Measurements from ENCODE around the gene C16orf86.
A peak's percentile ranks its signal among the peaks of the same experiment; 100 is the strongest.

The C16orf86 gene

DNA sequence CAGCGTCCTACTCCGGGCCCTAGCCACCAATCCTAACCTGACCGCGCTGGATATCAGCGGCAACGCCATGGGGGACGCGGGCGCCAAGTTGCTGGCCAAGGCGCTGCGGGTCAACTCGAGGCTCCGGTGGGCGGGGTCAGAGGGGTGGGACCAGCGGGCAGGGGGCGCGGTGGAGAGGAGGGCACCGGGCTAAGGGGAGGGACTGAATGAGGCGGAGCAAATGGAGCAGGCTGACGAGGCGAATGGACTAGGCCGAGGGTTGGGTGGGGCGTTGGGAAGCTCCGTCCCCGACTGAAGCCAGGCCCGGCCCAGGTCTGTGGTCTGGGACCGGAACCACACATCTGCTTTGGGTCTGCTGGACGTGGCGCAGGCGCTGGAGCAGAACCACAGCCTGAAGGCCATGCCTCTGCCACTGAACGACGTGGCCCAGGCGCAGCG lies 17.1 kb upstream of the C16orf86 start:
- no peaks in the 10 kb centered on the region for H3K27me3 Mint-ChIP-seq
- ATAC-seq (replicated peaks) (no peak), DNase-seq (no peak)
- H3K27ac Mint-ChIP-seq, result no peak overlapping the region
- H3K4me1 Mint-ChIP-seq, result peaks cover 9 to 29% of the 10 kb centered on the region in 2 donors
- H3K36me3 Mint-ChIP-seq, result peaks cover 29 to 45% of the 10 kb centered on the region in 2 donors
- no peak overlapping the region for H3K4me3 Mint-ChIP-seq
- no peaks in the 10 kb centered on the region for H3K9me3 Mint-ChIP-seq

- H3K4me3 Mint-ChIP-seq, result no peak overlapping the region
- ATAC-seq (replicated peaks), result no peak
- H3K36me3 Mint-ChIP-seq, result peaks cover 32 to 47% of the 10 kb centered on the region in 2 donors
- H3K9me3 Mint-ChIP-seq, result no peaks in the 10 kb centered on the region
- DNase-seq, result no peak
- peaks cover 8 to 30% of the 10 kb centered on the region in 2 donors for H3K4me1 Mint-ChIP-seq
- H3K27ac Mint-ChIP-seq, result no peak overlapping the region
- no peaks in the 10 kb centered on the region for H3K27me3 Mint-ChIP-seq
Observed at GRCh38 chr16:67650023-67650422, 16.6 kb upstream of the C16orf86 start.

DNA sequence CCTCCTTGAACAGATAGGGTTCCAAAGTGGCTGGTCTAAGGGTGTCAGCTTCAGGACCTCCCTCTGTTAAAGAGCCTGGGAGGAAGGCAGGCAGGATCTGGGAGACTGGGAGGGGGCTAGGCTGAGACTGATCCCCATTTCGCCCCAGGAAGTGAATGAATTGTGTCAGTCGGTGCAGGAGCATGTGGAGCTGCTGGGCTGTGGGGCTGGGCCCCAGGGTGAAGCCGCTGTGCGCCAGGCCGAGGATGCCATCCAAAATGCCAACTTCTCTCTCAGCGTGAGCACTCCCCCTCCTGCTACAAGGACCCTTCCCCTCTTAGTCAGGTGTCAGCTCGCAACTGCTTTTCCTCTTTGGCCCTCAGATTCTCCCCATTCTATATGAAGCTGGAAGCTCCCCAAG lies 15.6 kb upstream of the C16orf86 start:
- ATAC-seq (replicated peaks), result no peak
- peak overlapping the region; percentile 16 for H3K27ac Mint-ChIP-seq
- H3K4me3 Mint-ChIP-seq, result no peak overlapping the region
- no peak for DNase-seq
- H3K27me3 Mint-ChIP-seq, result no peaks in the 10 kb centered on the region
- peaks cover 8 to 26% of the 10 kb centered on the region in 2 donors for H3K4me1 Mint-ChIP-seq
- H3K9me3 Mint-ChIP-seq, result no peaks in the 10 kb centered on the region
- H3K36me3 Mint-ChIP-seq, result peaks cover 39 to 54% of the 10 kb centered on the region in 2 donors

DNA sequence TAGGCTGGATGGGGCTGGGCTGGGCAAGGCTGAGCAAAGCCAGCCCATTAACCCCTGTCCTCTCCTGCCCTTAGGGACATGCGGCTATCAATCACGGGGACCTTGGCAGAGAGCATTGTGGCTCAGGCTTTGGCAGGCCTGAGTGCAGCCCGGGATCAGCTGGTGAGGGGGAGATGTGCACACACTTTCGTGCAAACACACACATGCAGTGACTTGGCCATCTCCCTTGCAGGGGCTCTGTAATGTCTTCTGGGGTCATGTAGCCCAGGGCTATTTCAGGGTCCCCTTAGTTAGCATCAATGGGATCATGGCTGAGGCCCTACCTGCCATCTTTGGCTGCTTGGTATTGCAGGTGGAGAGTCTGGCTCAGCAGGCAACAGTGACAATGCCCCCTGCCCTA lies 14.8 kb upstream of the C16orf86 start:
- H3K4me3 Mint-ChIP-seq, result no peak overlapping the region
- peaks cover 5 to 21% of the 10 kb centered on the region in 2 donors for H3K4me1 Mint-ChIP-seq
- peak overlapping the region; percentile 89 for H3K27ac Mint-ChIP-seq
- H3K9me3 Mint-ChIP-seq, result no peaks in the 10 kb centered on the region
- H3K27me3 Mint-ChIP-seq, result no peaks in the 10 kb centered on the region
- ATAC-seq (replicated peaks) (no peak), DNase-seq (no peak)
- peaks cover 41 to 50% of the 10 kb centered on the region in 2 donors for H3K36me3 Mint-ChIP-seq

GRCh38 chr16:67652578-67653127 lies 14.0 kb upstream of the C16orf86 start:
- Mint-ChIP-seq H3K9me3 (no peaks in the 10 kb centered on the region), H3K27ac (no peak overlapping the region), H3K27me3 (no peaks in the 10 kb centered on the region), H3K4me3 (no peak overlapping the region), H3K36me3 (peaks cover 36 to 44% of the 10 kb centered on the region in 2 donors), H3K4me1 (peaks cover 4 to 20% of the 10 kb centered on the region in 2 donors)
- DNase-seq (no peak), ATAC-seq (replicated peaks) (no peak)

GRCh38 chr16:67653128-67653788 lies 13.4 kb upstream of the C16orf86 start:
- H3K27me3 Mint-ChIP-seq, result no peaks in the 10 kb centered on the region
- ATAC-seq (replicated peaks) (no peak), DNase-seq (no peak)
- no peak overlapping the region for H3K4me3 Mint-ChIP-seq
- H3K4me1 Mint-ChIP-seq, result peaks cover 4 to 26% of the 10 kb centered on the region in 2 donors
- no peaks in the 10 kb centered on the region for H3K9me3 Mint-ChIP-seq
- no peak overlapping the region for H3K27ac Mint-ChIP-seq
- H3K36me3 Mint-ChIP-seq, result peaks cover 39 to 48% of the 10 kb centered on the region in 2 donors

DNA sequence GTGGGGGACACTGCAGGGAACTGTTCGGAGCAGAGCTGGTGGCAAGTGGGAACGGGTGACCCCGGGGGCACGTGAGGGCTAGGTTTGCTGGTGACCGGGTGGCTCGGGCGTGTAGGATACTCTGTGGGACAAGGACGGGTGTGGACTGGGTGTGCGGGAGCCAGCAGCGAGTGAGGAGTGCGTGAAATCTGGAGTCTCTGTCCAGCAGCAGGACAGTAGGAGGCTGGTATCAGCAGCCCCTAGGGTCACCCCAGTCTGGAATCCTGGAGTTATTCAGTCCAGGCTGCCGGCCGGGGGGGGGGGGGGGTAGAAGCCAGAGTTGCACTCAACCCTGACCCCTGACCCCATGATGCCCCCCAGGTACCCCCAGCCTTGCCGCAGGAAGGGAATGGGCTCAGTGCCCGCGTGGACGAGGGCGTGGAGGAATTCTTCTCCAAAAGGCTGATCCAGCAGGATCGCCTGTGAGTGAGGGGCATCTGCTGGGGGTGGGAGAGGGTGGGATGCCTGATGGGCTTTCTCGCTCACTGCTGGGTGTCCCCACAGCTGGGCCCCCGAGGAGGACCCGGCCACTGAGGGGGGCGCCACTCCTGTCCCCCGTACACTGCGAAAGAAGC lies 12.7 kb upstream of the C16orf86 start:
- Mint-ChIP-seq H3K9me3 (no peaks in the 10 kb centered on the region), H3K36me3 (peaks cover 34 to 43% of the 10 kb centered on the region in 2 donors), H3K27me3 (no peaks in the 10 kb centered on the region), H3K27ac (peak overlapping the region; percentile 59), H3K4me3 (peak overlapping the region in 1 of 2 donors; percentile 36), H3K4me1 (peaks cover 7 to 33% of the 10 kb centered on the region in 2 donors)
- ATAC-seq (replicated peaks) (no peak), DNase-seq (no peak)

GRCh38 chr16:67654403-67654911 lies 12.2 kb upstream of the C16orf86 start:
- peak overlapping the region; percentile 57 for H3K27ac Mint-ChIP-seq
- no peak for DNase-seq
- H3K9me3 Mint-ChIP-seq, result no peaks in the 10 kb centered on the region
- peaks cover 32 to 39% of the 10 kb centered on the region in 2 donors for H3K36me3 Mint-ChIP-seq
- no peak for ATAC-seq (replicated peaks)
- peaks cover 13 to 38% of the 10 kb centered on the region in 2 donors for H3K4me1 Mint-ChIP-seq
- no peaks in the 10 kb centered on the region for H3K27me3 Mint-ChIP-seq
- H3K4me3 Mint-ChIP-seq, result no peak overlapping the region

GRCh38 chr16:67655363-67655762 lies 11.3 kb upstream of the C16orf86 start:
- no peak for ATAC-seq (replicated peaks)
- Mint-ChIP-seq H3K9me3 (no peaks in the 10 kb centered on the region), H3K4me3 (no peak overlapping the region), H3K27me3 (no peaks in the 10 kb centered on the region), H3K36me3 (peaks cover 33 to 37% of the 10 kb centered on the region in 2 donors), H3K4me1 (peaks cover 15 to 42% of the 10 kb centered on the region in 2 donors), H3K27ac (peak overlapping the region; percentile 21)
- no peak for DNase-seq

- H3K36me3 Mint-ChIP-seq, result peaks cover 28% of the 10 kb centered on the region in 2 donors
- H3K4me1 Mint-ChIP-seq, result peaks cover 17 to 45% of the 10 kb centered on the region in 2 donors
- ATAC-seq (replicated peaks), result no peak
- DNase-seq, result no peak
- H3K9me3 Mint-ChIP-seq, result no peaks in the 10 kb centered on the region
- H3K4me3 Mint-ChIP-seq, result no peak overlapping the region
- H3K27me3 Mint-ChIP-seq, result no peaks in the 10 kb centered on the region
- peak overlapping the region; percentile 42 for H3K27ac Mint-ChIP-seq
Observed at GRCh38 chr16:67656344-67657016, 10.1 kb upstream of the C16orf86 start.

DNA sequence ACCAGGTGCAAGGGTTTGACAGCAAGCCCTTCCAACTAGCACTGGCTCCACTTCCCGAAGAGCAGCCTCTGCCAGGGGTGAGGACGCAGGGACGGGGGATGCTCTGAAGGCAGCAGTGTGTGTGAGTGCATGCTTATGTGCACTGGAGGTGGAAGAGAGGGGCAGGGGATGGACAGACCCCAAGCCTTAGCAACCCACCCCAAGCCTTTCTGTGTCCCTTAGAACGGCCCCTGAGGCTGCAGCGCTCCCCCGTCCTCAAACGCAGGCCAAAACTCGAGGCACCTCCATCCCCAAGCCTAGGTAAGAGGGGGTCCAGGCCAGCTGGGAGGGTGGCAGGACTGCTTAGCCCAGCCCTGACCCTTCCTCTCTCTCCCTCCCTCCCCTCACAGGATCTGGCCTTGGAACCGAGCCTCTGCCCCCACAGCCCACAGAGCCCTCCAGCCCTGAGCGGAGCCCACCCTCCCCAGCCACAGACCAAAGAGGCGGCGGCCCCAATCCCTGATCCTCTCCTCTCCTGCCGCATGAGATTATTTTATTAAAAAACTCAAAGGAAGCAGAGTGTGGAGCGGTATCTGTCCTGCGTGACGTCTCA lies 9.5 kb upstream of the C16orf86 start:
- no peaks in the 10 kb centered on the region for H3K9me3 Mint-ChIP-seq
- H3K4me3 Mint-ChIP-seq, result no peak overlapping the region
- DNase-seq, result no peak
- no peak for ATAC-seq (replicated peaks)
- H3K36me3 Mint-ChIP-seq, result peaks cover 22 to 23% of the 10 kb centered on the region in 2 donors
- H3K27ac Mint-ChIP-seq, result peak overlapping the region; percentile 42
- peaks cover 19 to 47% of the 10 kb centered on the region in 2 donors for H3K4me1 Mint-ChIP-seq
- H3K27me3 Mint-ChIP-seq, result no peaks in the 10 kb centered on the region

GRCh38 chr16:67657751-67658518 lies 8.7 kb upstream of the C16orf86 start:
- H3K9me3 Mint-ChIP-seq, result no peaks in the 10 kb centered on the region
- ATAC-seq (replicated peaks), result no peak
- no peaks in the 10 kb centered on the region for H3K27me3 Mint-ChIP-seq
- H3K4me3 Mint-ChIP-seq, result peak overlapping the region; percentile 28 to 87
- H3K27ac Mint-ChIP-seq, result peak overlapping the region; percentile 63
- peaks cover 19 to 47% of the 10 kb centered on the region in 2 donors for H3K4me1 Mint-ChIP-seq
- no peak for DNase-seq
- peaks cover 20 to 21% of the 10 kb centered on the region in 2 donors for H3K36me3 Mint-ChIP-seq

DNA sequence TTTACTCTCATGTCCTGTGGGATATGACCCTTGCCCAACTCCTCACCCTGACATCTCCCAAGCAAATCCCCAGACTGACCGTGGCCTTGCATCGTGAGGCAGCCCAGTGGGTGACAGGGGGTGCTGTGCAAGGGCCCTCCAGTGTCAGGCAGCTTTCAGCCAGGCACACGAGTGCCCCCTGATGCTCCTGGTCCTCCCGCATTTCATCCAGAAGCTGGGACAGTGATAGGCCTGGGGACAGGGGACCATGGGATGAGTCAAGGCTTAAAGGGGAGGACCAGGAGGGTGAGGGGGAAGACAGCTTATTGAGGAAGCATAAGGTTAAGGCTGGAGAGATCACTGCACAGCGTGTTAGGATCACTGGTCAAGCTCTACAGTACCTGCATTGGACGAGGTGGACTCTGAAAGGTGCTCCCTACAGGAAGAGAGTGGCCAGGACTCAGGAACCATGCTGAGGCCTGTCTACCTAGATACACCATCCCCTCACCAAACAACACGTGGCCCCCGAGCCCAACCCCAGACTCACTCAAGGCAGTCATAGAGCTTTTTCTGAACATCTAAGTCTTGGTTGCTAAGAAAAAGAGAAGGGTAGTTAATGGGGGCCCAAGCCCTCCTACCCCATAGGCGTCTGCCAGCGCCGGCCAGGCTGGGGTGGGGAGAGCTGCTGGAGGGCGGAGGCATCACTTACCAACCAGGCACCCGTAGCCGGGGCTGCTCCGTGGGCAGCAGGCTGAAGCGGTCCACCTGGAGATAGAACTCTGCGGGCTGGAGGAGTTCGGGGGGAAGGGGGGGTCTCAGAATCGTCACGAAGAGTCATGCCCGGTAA lies 7.6 kb upstream of the C16orf86 start:
- H3K27me3 Mint-ChIP-seq, result no peaks in the 10 kb centered on the region
- peaks cover 22% of the 10 kb centered on the region in 2 donors for H3K36me3 Mint-ChIP-seq
- peak overlapping the region; percentile 87 to 99 for H3K4me3 Mint-ChIP-seq
- peak overlapping the region; percentile 97 for H3K27ac Mint-ChIP-seq
- no peak for DNase-seq
- peaks cover 22 to 51% of the 10 kb centered on the region in 2 donors for H3K4me1 Mint-ChIP-seq
- no peaks in the 10 kb centered on the region for H3K9me3 Mint-ChIP-seq
- ATAC-seq (replicated peaks), result no peak
